PC-3 (cell line): ENCODE results near the gene EIF2B4. TPM values are rescaled to one million over a fixed set of nuclear protein-coding genes. Genes with fewer than 3 reads are reported as not detected.

Experiments used
- ATAC-seq: fragments of 200-7000 bp; cut with Tn5 transposase; 2 replicates; pipeline ENCODE4 v1.9.1; 2020; ENCODE audit warnings: mild to moderate bottlenecking, moderate library complexity
- BruUV-seq: library from RNA; stranded (reverse); fragments of 400-500 nt; replicated peaks from 2 replicates; lab custom pipeline; 2021; lab: Mats Ljungman, UMichigan
- CTCF ChIA-PET: fragments of 300-600 bp; sonication (Branson Sonifier 250); formaldehyde crosslinking; loops from one replicate; lab custom pipeline; 2022; ENCODE audit warnings: antibody characterized with exemption; lab: Charles Lee
- POLR2A ChIA-PET: fragments of 300-600 bp; sonication (Branson Sonifier 250); formaldehyde crosslinking; loops from one replicate; lab custom pipeline; 2022; ENCODE audit warnings: antibody characterized with exemption; ENCODE audit not compliant: unreplicated experiment; lab: Charles Lee
- DNase-seq: peaks from one replicate; pipeline ENCODE4 v3.0.0-alpha.2; 2015
- H2AFZ ChIP-seq: fragments of 300-600 bp; sonication (generic); 2 replicates; pipeline ENCODE4 v1.6.0; 2016; ENCODE audit warnings: antibody characterized with exemption, low read length
- H3F3A ChIP-seq: fragments of 300-600 bp; sonication (generic); one replicate; pipeline ENCODE4 v1.6.0; 2017; ENCODE audit warnings: antibody characterized with exemption, low read length, control low read depth, mild to moderate bottlenecking; ENCODE audit not compliant: unreplicated experiment
- H3K27ac ChIP-seq: fragments of 300-600 bp; sonication (generic); 2 replicates; pipeline ENCODE4 v1.5.1; 2016; ENCODE audit warnings: mild to moderate bottlenecking, low read length
- H3K27me3 ChIP-seq: fragments of 300-600 bp; sonication (generic); 2 replicates; pipeline ENCODE4 v1.6.1; 2016; ENCODE audit warnings: low read length, mixed read lengths
- H3K36me3 ChIP-seq: fragments of 300-600 bp; sonication (generic); 2 replicates; pipeline ENCODE4 v1.6.1; 2016; ENCODE audit warnings: low read depth, mixed run types, low read length, mixed read lengths
- H3K4me1 ChIP-seq: fragments of 300-600 bp; sonication (generic); 2 replicates; pipeline ENCODE4 v1.5.1; 2016; ENCODE audit warnings: low read length; ENCODE audit not compliant: insufficient read depth
- H3K4me2 ChIP-seq: fragments of 300-600 bp; sonication (generic); 2 replicates; pipeline ENCODE4 v1.6.0; 2016; ENCODE audit warnings: low read length
- H3K4me3 ChIP-seq: fragments of 300-600 bp; sonication (generic); 2 replicates; pipeline ENCODE4 v1.5.1; 2016; ENCODE audit warnings: mild to moderate bottlenecking, low read length, mixed read lengths
- H3K79me2 ChIP-seq: fragments of 300-600 bp; sonication (generic); 2 replicates; pipeline ENCODE4 v1.6.1; 2017; ENCODE audit warnings: low read length, mixed read lengths
- H3K9ac ChIP-seq: fragments of 300-600 bp; sonication (generic); 2 replicates; pipeline ENCODE4 v1.6.0; 2016; ENCODE audit warnings: mild to moderate bottlenecking, low read length
- H3K9me2 ChIP-seq: fragments of 300-600 bp; sonication (generic); replicated peaks from 2 replicates; pipeline ENCODE4 v1.6.1; 2016; ENCODE audit warnings: mixed run types, low read length, mixed read lengths
- H3K9me3 ChIP-seq: fragments of 300-600 bp; sonication (generic); 2 replicates; pipeline ENCODE4 v1.6.1; 2016; ENCODE audit warnings: low read length, mixed read lengths
- H4K20me1 ChIP-seq: fragments of 300-600 bp; sonication (generic); 2 replicates; pipeline ENCODE4 v1.6.1; 2016; ENCODE audit warnings: low read length, mixed read lengths
- EZH2 ChIP-seq: fragments of 300-600 bp; sonication (generic); IDR thresholded peaks from one replicate; pipeline ENCODE4 v1.6.1; 2017; ENCODE audit warnings: antibody characterized with exemption, mild to moderate bottlenecking, low read length; ENCODE audit not compliant: unreplicated experiment
- EZH2phosphoT487 ChIP-seq: fragments of 300-600 bp; sonication (generic); IDR thresholded peaks from 2 replicates; pipeline ENCODE4 v1.6.1; 2018; ENCODE audit warnings: mild to moderate bottlenecking, antibody characterized with exemption, low read length, borderline replicate concordance
- intact Hi-C: fragments of 100-400 bp; cut with micrococcal nuclease; formaldehyde crosslinking; loops from 2 replicates; pipeline ENCODE4 v1.9.0; 2023
- total RNA-seq: library from RNA; depleted of rRNA; stranded (reverse); fragments of >200 nt; gene quantifications from 2 replicates; pipeline ENCODE4 v1.2.3, GENCODE V29; 2014
- TF ChIP-seq, protein P1 (sequence below): fragments of 300-600 bp; sonication (generic); conservative IDR thresholded peaks from 2 replicates; pipeline ENCODE4 v1.5.1; 2017; ENCODE audit warnings: antibody characterized with exemption, low read depth, mild to moderate bottlenecking, low read length

Gene EIF2B4
- total RNA-seq, 1 experiment from 2014 or later: 35.8 TPM

DNA sequence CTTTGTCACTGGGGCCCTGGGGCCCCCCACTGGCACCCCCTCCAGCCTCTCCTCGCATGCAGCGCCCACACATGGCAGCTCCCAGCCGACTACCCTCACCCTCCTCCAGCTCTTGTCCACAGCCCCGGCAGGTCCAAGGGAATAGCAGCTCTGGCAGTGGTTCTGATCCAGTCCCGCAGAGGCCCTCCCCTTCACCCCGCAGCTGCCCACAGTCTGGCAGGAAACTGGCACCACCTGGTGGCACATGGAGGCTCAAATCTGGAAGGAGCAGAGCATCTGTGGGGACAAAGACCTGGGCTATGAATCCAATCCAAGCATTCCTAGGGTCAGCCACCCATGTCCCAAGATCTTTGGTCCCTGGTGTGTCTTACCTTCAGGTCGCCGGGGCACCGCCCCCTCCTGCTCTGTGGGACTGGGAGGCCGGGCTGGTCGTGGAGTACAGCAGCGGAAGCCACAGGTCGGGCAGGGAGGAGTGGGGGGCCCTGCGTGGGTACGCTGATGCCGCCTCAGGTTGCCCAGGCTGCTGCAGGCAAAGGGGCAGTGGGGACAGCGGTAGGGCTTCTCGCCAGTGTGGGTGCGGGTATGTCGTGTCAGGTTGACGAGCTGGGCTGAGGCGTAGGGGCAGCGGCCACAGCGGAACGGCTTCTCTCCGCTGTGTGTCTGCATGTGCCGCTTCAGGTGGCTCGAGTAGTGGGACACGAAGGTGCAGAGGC is 8.1 kb upstream of the EIF2B4 start:
- ATAC-seq (peak; percentile 16; the same call in 1 of the 2 replicates), DNase-seq (peak; percentile 16)
- POLR2A ChIA-PET: interaction anchor here (0.6 kb wide), 1 partner anchor 294 kb away, joined by 3 read pairs; no protein-coding TSS in a partner anchor
- Histone ChIP-seq H3K79me2 (peaks cover 3% of the 10 kb centered on the region; the same call in 1 of the 2 replicates), H3K4me1 (peaks cover 13% of the 10 kb centered on the region), H3K27ac (no peak overlapping the region), H3F3A (no peaks in the 10 kb centered on the region), H3K9me3 (no peaks in the 10 kb centered on the region), H2AFZ (no peak overlapping the region), H3K9me2 (no peaks in the 10 kb centered on the region), H3K27me3 (no peaks in the 10 kb centered on the region), H4K20me1 (no peaks in the 10 kb centered on the region), H3K9ac (no peak overlapping the region), H3K4me3 (no peak overlapping the region), H3K36me3 (peaks cover 31% of the 10 kb centered on the region; the same call in 1 of the 2 replicates), H3K4me2 (no peak overlapping the region)
- TF ChIP-seq, protein P1, sequence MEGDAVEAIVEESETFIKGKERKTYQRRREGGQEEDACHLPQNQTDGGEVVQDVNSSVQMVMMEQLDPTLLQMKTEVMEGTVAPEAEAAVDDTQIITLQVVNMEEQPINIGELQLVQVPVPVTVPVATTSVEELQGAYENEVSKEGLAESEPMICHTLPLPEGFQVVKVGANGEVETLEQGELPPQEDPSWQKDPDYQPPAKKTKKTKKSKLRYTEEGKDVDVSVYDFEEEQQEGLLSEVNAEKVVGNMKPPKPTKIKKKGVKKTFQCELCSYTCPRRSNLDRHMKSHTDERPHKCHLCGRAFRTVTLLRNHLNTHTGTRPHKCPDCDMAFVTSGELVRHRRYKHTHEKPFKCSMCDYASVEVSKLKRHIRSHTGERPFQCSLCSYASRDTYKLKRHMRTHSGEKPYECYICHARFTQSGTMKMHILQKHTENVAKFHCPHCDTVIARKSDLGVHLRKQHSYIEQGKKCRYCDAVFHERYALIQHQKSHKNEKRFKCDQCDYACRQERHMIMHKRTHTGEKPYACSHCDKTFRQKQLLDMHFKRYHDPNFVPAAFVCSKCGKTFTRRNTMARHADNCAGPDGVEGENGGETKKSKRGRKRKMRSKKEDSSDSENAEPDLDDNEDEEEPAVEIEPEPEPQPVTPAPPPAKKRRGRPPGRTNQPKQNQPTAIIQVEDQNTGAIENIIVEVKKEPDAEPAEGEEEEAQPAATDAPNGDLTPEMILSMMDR: peak; percentile 61
- TF ChIP-seq EZH2phosphoT487: no peak
- no peak for TF ChIP-seq EZH2
- intact Hi-C loops: no loop called here
- no TSS peak for BruUV-seq
- CTCF ChIA-PET: no interaction called here

- ATAC-seq (no peak), DNase-seq (no peak)
- H3K9me3 ChIP-seq: no peaks in the 10 kb centered on the region
- H2AFZ ChIP-seq: no peak overlapping the region
- TF ChIP-seq EZH2phosphoT487: no peak
- TF ChIP-seq, protein P1: no peak
- TF ChIP-seq EZH2: no peak
- ChIA-PET CTCF (no interaction called here), POLR2A (no interaction called here)
- peaks cover 9% of the 10 kb centered on the region for H3K79me2 ChIP-seq
- intact Hi-C loops: no loop called here
- no peak overlapping the region for H3K4me2 ChIP-seq
- no peaks in the 10 kb centered on the region for H4K20me1 ChIP-seq
- no peak overlapping the region for H3K9ac ChIP-seq
- H3K27me3 ChIP-seq: no peaks in the 10 kb centered on the region
- H3K9me2 ChIP-seq: no peaks in the 10 kb centered on the region
- H3K4me1 ChIP-seq: peaks cover 18% of the 10 kb centered on the region
- TSS peak; percentile 3 for BruUV-seq
- H3K27ac ChIP-seq: no peak overlapping the region
- H3K4me3 ChIP-seq: no peak overlapping the region
- peaks cover 31% of the 10 kb centered on the region; the same call in 1 of the 2 replicates for H3K36me3 ChIP-seq
- H3F3A ChIP-seq: no peaks in the 10 kb centered on the region
Measured at GRCh38 chr2:27377618-27378095, 7.5 kb upstream of the EIF2B4 start.
